ENCODE data around the gene PPP6R2.

Gene PPP6R2

GRCh38 chr22:50470491-50470890 is 127.4 kb downstream of the PPP6R2 start:
- Histone ChIP-seq H3K4me1 (ENCODE audit: control insufficient read depth, insufficient read depth, low read length) (peaks cover 57% of the 10 kb centered on the region), H3K9me3 (ENCODE audit: control insufficient read depth, low read length) (no peaks in the 10 kb centered on the region), H3K9ac (ENCODE audit: low read length) (peak overlapping the region; percentile 59), H3K36me3 (ENCODE audit: control insufficient read depth, insufficient read depth, low read length) (peaks cover 8% of the 10 kb centered on the region), H3K4me3 (ENCODE audit: low read length) (peak overlapping the region; percentile 20), H3K27me3 (ENCODE audit: control insufficient read depth, insufficient read depth, low read length) (no peaks in the 10 kb centered on the region)

- Histone ChIP-seq H3K4me3 (ENCODE audit: low read length) (peak overlapping the region; percentile 20), H3K4me1 (ENCODE audit: control insufficient read depth, insufficient read depth, low read length) (peaks cover 59% of the 10 kb centered on the region), H3K9me3 (ENCODE audit: control insufficient read depth, low read length) (no peaks in the 10 kb centered on the region), H3K27me3 (ENCODE audit: control insufficient read depth, insufficient read depth, low read length) (no peaks in the 10 kb centered on the region), H3K9ac (ENCODE audit: low read length) (peak overlapping the region; percentile 59), H3K36me3 (ENCODE audit: control insufficient read depth, insufficient read depth, low read length) (peaks cover 8% of the 10 kb centered on the region)
Observed at GRCh38 chr22:50471197-50471847, 128.2 kb downstream of the PPP6R2 start.

- no peak overlapping the region for H3K4me3 ChIP-seq (ENCODE audit: low read length)
- H3K27me3 ChIP-seq (ENCODE audit: control insufficient read depth, insufficient read depth, low read length): no peaks in the 10 kb centered on the region
- peak overlapping the region; percentile 59 for H3K9ac ChIP-seq (ENCODE audit: low read length)
- no peaks in the 10 kb centered on the region for H3K9me3 ChIP-seq (ENCODE audit: control insufficient read depth, low read length)
- peaks cover 4% of the 10 kb centered on the region for H3K36me3 ChIP-seq (ENCODE audit: control insufficient read depth, insufficient read depth, low read length)
- H3K4me1 ChIP-seq (ENCODE audit: control insufficient read depth, insufficient read depth, low read length): peaks cover 59% of the 10 kb centered on the region
Observed at GRCh38 chr22:50471962-50472361, 128.8 kb downstream of the PPP6R2 start.

- Histone ChIP-seq H3K4me3 (ENCODE audit: low read length) (no peak overlapping the region), H3K9ac (ENCODE audit: low read length) (peak overlapping the region; percentile 64), H3K36me3 (ENCODE audit: control insufficient read depth, insufficient read depth, low read length) (no peaks in the 10 kb centered on the region), H3K27me3 (ENCODE audit: control insufficient read depth, insufficient read depth, low read length) (no peaks in the 10 kb centered on the region), H3K9me3 (ENCODE audit: control insufficient read depth, low read length) (no peaks in the 10 kb centered on the region), H3K4me1 (ENCODE audit: control insufficient read depth, insufficient read depth, low read length) (peaks cover 59% of the 10 kb centered on the region)
Observed at GRCh38 chr22:50473088-50473487, 130.0 kb downstream of the PPP6R2 start.

- Histone ChIP-seq H3K4me1 (ENCODE audit: control insufficient read depth, insufficient read depth, low read length) (peaks cover 56% of the 10 kb centered on the region), H3K9me3 (ENCODE audit: control insufficient read depth, low read length) (no peaks in the 10 kb centered on the region), H3K36me3 (ENCODE audit: control insufficient read depth, insufficient read depth, low read length) (no peaks in the 10 kb centered on the region), H3K9ac (ENCODE audit: low read length) (peak overlapping the region; percentile 64), H3K27me3 (ENCODE audit: control insufficient read depth, insufficient read depth, low read length) (no peaks in the 10 kb centered on the region), H3K4me3 (ENCODE audit: low read length) (peak overlapping the region; percentile 9)
Observed at GRCh38 chr22:50473855-50474671, 130.9 kb downstream of the PPP6R2 start.

GRCh38 chr22:50474710-50475651 is 131.9 kb downstream of the PPP6R2 start, which contains the start of gene SBF1:
Gene SBF1 (minus strand): TSS chr22:50475035. CDS start chr22:50474840, 195 bp downstream.
- Histone ChIP-seq H3K4me3 (ENCODE audit: low read length) (peak within 1 kb of the TSS; percentile 46), H3K4me1 (ENCODE audit: control insufficient read depth, insufficient read depth, low read length) (peaks cover 47% of the 10 kb centered on the region), H3K9me3 (ENCODE audit: control insufficient read depth, low read length) (no peaks in the 10 kb centered on the region), H3K36me3 (ENCODE audit: control insufficient read depth, insufficient read depth, low read length) (no peaks in the 10 kb centered on the region), H3K9ac (ENCODE audit: low read length) (peak within 1 kb of the TSS; percentile 83), H3K27me3 (ENCODE audit: control insufficient read depth, insufficient read depth, low read length) (peaks cover 3% of the 10 kb centered on the region)

GRCh38 chr22:50475652-50476002 is 132.5 kb downstream of the PPP6R2 start:
- Histone ChIP-seq H3K4me1 (ENCODE audit: control insufficient read depth, insufficient read depth, low read length) (peaks cover 40% of the 10 kb centered on the region), H3K36me3 (ENCODE audit: control insufficient read depth, insufficient read depth, low read length) (no peaks in the 10 kb centered on the region), H3K27me3 (ENCODE audit: control insufficient read depth, insufficient read depth, low read length) (peaks cover 8% of the 10 kb centered on the region), H3K9ac (ENCODE audit: low read length) (peak overlapping the region; percentile 83), H3K9me3 (ENCODE audit: control insufficient read depth, low read length) (no peaks in the 10 kb centered on the region), H3K4me3 (ENCODE audit: low read length) (peak overlapping the region; percentile 46)

- no peak overlapping the region for H3K9ac ChIP-seq (ENCODE audit: low read length)
- H3K27me3 ChIP-seq (ENCODE audit: control insufficient read depth, insufficient read depth, low read length): peaks cover 18% of the 10 kb centered on the region
- no peak overlapping the region for H3K4me3 ChIP-seq (ENCODE audit: low read length)
- H3K36me3 ChIP-seq (ENCODE audit: control insufficient read depth, insufficient read depth, low read length): no peaks in the 10 kb centered on the region
- no peaks in the 10 kb centered on the region for H3K9me3 ChIP-seq (ENCODE audit: control insufficient read depth, low read length)
- H3K4me1 ChIP-seq (ENCODE audit: control insufficient read depth, insufficient read depth, low read length): peaks cover 29% of the 10 kb centered on the region
Observed at GRCh38 chr22:50476868-50477267, 133.7 kb downstream of the PPP6R2 start.

- Histone ChIP-seq H3K27me3 (ENCODE audit: control insufficient read depth, insufficient read depth, low read length) (peaks cover 27% of the 10 kb centered on the region), H3K4me1 (ENCODE audit: control insufficient read depth, insufficient read depth, low read length) (peaks cover 23% of the 10 kb centered on the region), H3K9ac (ENCODE audit: low read length) (no peak overlapping the region), H3K36me3 (ENCODE audit: control insufficient read depth, insufficient read depth, low read length) (no peaks in the 10 kb centered on the region), H3K4me3 (ENCODE audit: low read length) (no peak overlapping the region), H3K9me3 (ENCODE audit: control insufficient read depth, low read length) (no peaks in the 10 kb centered on the region)
Observed at GRCh38 chr22:50477923-50478322, 134.8 kb downstream of the PPP6R2 start.

- Histone ChIP-seq H3K9me3 (ENCODE audit: control insufficient read depth, low read length) (no peaks in the 10 kb centered on the region), H3K4me1 (ENCODE audit: control insufficient read depth, insufficient read depth, low read length) (peaks cover 27% of the 10 kb centered on the region), H3K27me3 (ENCODE audit: control insufficient read depth, insufficient read depth, low read length) (peaks cover 29% of the 10 kb centered on the region), H3K9ac (ENCODE audit: low read length) (no peak overlapping the region), H3K4me3 (ENCODE audit: low read length) (no peak overlapping the region), H3K36me3 (ENCODE audit: control insufficient read depth, insufficient read depth, low read length) (no peaks in the 10 kb centered on the region)
Observed at GRCh38 chr22:50479721-50480120, 136.6 kb downstream of the PPP6R2 start.

- Histone ChIP-seq H3K4me1 (ENCODE audit: control insufficient read depth, insufficient read depth, low read length) (peaks cover 28% of the 10 kb centered on the region), H3K27me3 (ENCODE audit: control insufficient read depth, insufficient read depth, low read length) (peaks cover 29% of the 10 kb centered on the region), H3K36me3 (ENCODE audit: control insufficient read depth, insufficient read depth, low read length) (no peaks in the 10 kb centered on the region), H3K4me3 (ENCODE audit: low read length) (no peak overlapping the region), H3K9ac (ENCODE audit: low read length) (peak overlapping the region; percentile 34), H3K9me3 (ENCODE audit: control insufficient read depth, low read length) (no peaks in the 10 kb centered on the region)
Observed at GRCh38 chr22:50481045-50481439, 137.9 kb downstream of the PPP6R2 start.
